GM12878 (cell line): ENCODE measurements around the gene NTRK1. TPM values are rescaled to one million over a fixed set of nuclear protein-coding genes. Genes with fewer than 3 reads are reported as not detected.

Source experiments
- BACH1 ChIP-seq: fragments of 450-650 bp; IDR thresholded peaks from 2 replicates; pipeline ENCODE4 v1.6.1; 2017; ENCODE audit warnings: mild to moderate bottlenecking, borderline replicate concordance
- CBX5 ChIP-seq: sonication (generic); IDR thresholded peaks from 2 replicates; pipeline ENCODE4 v1.6.1; 2016; ENCODE audit warnings: low read depth, moderate library complexity, mild to moderate bottlenecking, inconsistent platforms
- CEBPZ ChIP-seq: fragments of 150-350 bp; IDR thresholded peaks from 2 replicates; pipeline ENCODE4 v1.6.1; 2016; ENCODE audit warnings: low read depth, low read length
- IRF4 ChIP-seq: IDR thresholded peaks from 2 replicates; pipeline ENCODE4 v1.6.1; 2011; ENCODE audit warnings: low read depth, low read length
- JUND ChIP-seq: IDR thresholded peaks from 2 replicates; pipeline ENCODE4 v1.6.1; 2012; ENCODE audit warnings: low read depth, mild to moderate bottlenecking, low read length, improper control_type of control experiment, moderate library complexity
- MAX ChIP-seq: IDR thresholded peaks from 2 replicates; pipeline ENCODE4 v1.6.1; 2012; ENCODE audit warnings: low read depth, low read length, improper control_type of control experiment
- RAD21 ChIP-seq: IDR thresholded peaks from 2 replicates; pipeline ENCODE4 v1.6.1; 2011; ENCODE audit warnings: mild to moderate bottlenecking, low read depth, low read length, moderate library complexity; ENCODE audit not compliant: insufficient read depth
- RAD51 ChIP-seq: fragments of 450-650 bp; IDR thresholded peaks from 2 replicates; pipeline ENCODE4 v1.6.1; 2016; ENCODE audit warnings: moderate library complexity, mild to moderate bottlenecking, inconsistent platforms
- SIX5 ChIP-seq: IDR thresholded peaks from 2 replicates; pipeline ENCODE4 v1.6.1; 2011; ENCODE audit warnings: mild to moderate bottlenecking, low read depth, low read length, moderate library complexity; ENCODE audit not compliant: severe bottlenecking
- SKIL ChIP-seq: fragments of 450-650 bp; IDR thresholded peaks from 2 replicates; pipeline ENCODE4 v1.6.1; 2017; ENCODE audit warnings: mild to moderate bottlenecking, low read depth, inconsistent platforms; ENCODE audit not compliant: poor library complexity, severe bottlenecking
- SMAD1 ChIP-seq: fragments of 450-650 bp; IDR thresholded peaks from 2 replicates; pipeline ENCODE4 v1.6.1; 2018; ENCODE audit warnings: mild to moderate bottlenecking, low read depth; ENCODE audit not compliant: partially characterized antibody
- SMC3 ChIP-seq: IDR thresholded peaks from 2 replicates; pipeline ENCODE4 v1.6.1; 2011; ENCODE audit warnings: low read length, improper control_type of control experiment, borderline replicate concordance
- SPI1 ChIP-seq: IDR thresholded peaks from 2 replicates; pipeline ENCODE4 v1.6.1; 2011; ENCODE audit warnings: low read depth, mild to moderate bottlenecking, low read length, moderate library complexity, borderline replicate concordance; ENCODE audit not compliant: insufficient read depth
- SUPT20H ChIP-seq: IDR thresholded peaks from 2 replicates; pipeline ENCODE4 v1.6.1; 2011; ENCODE audit warnings: low read depth, mild to moderate bottlenecking, low read length, moderate library complexity, borderline replicate concordance; ENCODE audit not compliant: control insufficient read depth
- TARDBP ChIP-seq: IDR thresholded peaks from 2 replicates; pipeline ENCODE4 v1.6.1; 2016; ENCODE audit warnings: borderline replicate concordance
- TBL1XR1 ChIP-seq: IDR thresholded peaks from 2 replicates; pipeline ENCODE4 v1.6.1; 2012; ENCODE audit warnings: low read depth, low read length, improper control_type of control experiment
- polyA plus RNA-seq, 11 experiments: library from polyadenylated mRNA; depleted of rRNA in 4 of 11; unstranded in 6 of 11; stranded (reverse) in 5 of 11; fragments of >200 nt; fragmentation: Nextera tagmentation in 4 of 11; fragmentation: Illumina TruSeq in 1 of 11; extraction: Ambion mirVana in 4 of 11; extraction: Trizol in 1 of 11; gene quantifications; 1 replicate in 1 of 11; 2 replicates in 10 of 11; pipeline versions ENCODE4 v1.2.1 to v1.2.3, GENCODE V29; 2011 to 2016; ENCODE audit warnings: inconsistent platforms in 2 of 11, missing spikeins in 2 of 11, low read depth in 1 of 11
- total RNA-seq, 4 experiments: library from RNA; depleted of rRNA in 3 of 4; stranded (reverse); fragments of >200 nt in 3 of 4; fragmentation: Illumina TruSeq in 1 of 4; extraction: Trizol in 1 of 4; gene quantifications; 2 replicates each; pipeline versions ENCODE4 v1.2.1 to v1.2.3, GENCODE V29; 2013 to 2021
- TF ChIP-seq, protein P1 (sequence below): fragments of 450-650 bp; IDR thresholded peaks from 2 replicates; pipeline ENCODE4 v1.6.1; 2017; ENCODE audit warnings: antibody characterized with exemption, mild to moderate bottlenecking, moderate library complexity
- TF ChIP-seq, protein P2 (sequence below): fragments of 450-650 bp; IDR thresholded peaks from 2 replicates; pipeline ENCODE4 v1.6.1; 2018; ENCODE audit warnings: mild to moderate bottlenecking, low read depth, moderate library complexity; ENCODE audit not compliant: partially characterized antibody

NTRK1 gene
- total and polyA plus RNA-seq, 10 of the 15 experiments (the other 5 are each of a cell fraction or from before 2014, with no cell fraction given) = 0.10 to 0.56 (median 0.40) TPM; not detected in 7

GRCh38 chr1:156836041-156836654 lies 24.5 kb upstream of the NTRK1 start (continued):
- TF ChIP-seq, protein P1, sequence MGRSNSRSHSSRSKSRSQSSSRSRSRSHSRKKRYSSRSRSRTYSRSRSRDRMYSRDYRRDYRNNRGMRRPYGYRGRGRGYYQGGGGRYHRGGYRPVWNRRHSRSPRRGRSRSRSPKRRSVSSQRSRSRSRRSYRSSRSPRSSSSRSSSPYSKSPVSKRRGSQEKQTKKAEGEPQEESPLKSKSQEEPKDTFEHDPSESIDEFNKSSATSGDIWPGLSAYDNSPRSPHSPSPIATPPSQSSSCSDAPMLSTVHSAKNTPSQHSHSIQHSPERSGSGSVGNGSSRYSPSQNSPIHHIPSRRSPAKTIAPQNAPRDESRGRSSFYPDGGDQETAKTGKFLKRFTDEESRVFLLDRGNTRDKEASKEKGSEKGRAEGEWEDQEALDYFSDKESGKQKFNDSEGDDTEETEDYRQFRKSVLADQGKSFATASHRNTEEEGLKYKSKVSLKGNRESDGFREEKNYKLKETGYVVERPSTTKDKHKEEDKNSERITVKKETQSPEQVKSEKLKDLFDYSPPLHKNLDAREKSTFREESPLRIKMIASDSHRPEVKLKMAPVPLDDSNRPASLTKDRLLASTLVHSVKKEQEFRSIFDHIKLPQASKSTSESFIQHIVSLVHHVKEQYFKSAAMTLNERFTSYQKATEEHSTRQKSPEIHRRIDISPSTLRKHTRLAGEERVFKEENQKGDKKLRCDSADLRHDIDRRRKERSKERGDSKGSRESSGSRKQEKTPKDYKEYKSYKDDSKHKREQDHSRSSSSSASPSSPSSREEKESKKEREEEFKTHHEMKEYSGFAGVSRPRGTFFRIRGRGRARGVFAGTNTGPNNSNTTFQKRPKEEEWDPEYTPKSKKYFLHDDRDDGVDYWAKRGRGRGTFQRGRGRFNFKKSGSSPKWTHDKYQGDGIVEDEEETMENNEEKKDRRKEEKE = no peak
- no peak for TF ChIP-seq RAD51
- TF ChIP-seq TBL1XR1 = no peak
- no peak for TF ChIP-seq SIX5
- peak; percentile 67; the same call in 1 of the 2 replicates for TF ChIP-seq TARDBP
- no peak for TF ChIP-seq RAD21
- TF ChIP-seq SMC3 = no peak
- TF ChIP-seq SUPT20H = no peak
- TF ChIP-seq, protein P2, sequence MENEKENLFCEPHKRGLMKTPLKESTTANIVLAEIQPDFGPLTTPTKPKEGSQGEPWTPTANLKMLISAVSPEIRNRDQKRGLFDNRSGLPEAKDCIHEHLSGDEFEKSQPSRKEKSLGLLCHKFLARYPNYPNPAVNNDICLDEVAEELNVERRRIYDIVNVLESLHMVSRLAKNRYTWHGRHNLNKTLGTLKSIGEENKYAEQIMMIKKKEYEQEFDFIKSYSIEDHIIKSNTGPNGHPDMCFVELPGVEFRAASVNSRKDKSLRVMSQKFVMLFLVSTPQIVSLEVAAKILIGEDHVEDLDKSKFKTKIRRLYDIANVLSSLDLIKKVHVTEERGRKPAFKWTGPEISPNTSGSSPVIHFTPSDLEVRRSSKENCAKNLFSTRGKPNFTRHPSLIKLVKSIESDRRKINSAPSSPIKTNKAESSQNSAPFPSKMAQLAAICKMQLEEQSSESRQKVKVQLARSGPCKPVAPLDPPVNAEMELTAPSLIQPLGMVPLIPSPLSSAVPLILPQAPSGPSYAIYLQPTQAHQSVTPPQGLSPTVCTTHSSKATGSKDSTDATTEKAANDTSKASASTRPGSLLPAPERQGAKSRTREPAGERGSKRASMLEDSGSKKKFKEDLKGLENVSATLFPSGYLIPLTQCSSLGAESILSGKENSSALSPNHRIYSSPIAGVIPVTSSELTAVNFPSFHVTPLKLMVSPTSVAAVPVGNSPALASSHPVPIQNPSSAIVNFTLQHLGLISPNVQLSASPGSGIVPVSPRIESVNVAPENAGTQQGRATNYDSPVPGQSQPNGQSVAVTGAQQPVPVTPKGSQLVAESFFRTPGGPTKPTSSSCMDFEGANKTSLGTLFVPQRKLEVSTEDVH = no peak
- no peak for TF ChIP-seq CBX5
- TF ChIP-seq JUND = peak; percentile 77; the same call in 1 of the 2 replicates
- TF ChIP-seq SKIL = peak; percentile 57
- TF ChIP-seq IRF4 = peak; percentile 91
- TF ChIP-seq MAX = no peak
- 0 out of 2 replicates have a peak, but pooled peaks have one; percentile 68 for TF ChIP-seq BACH1
- TF ChIP-seq CEBPZ = no peak
- TF ChIP-seq SPI1 = peak; percentile 32; the same call in 1 of the 2 replicates
- TF ChIP-seq SMAD1 = no peak
